ENCODE measurements around the gene CARS2. TPM values are rescaled to one million over a fixed set of nuclear protein-coding genes. Genes with fewer than 3 reads are reported as not detected.
A peak's percentile ranks its signal among the peaks of the same experiment; 100 is the strongest.

CARS2 gene
- polyA plus RNA-seq, 1 donor (not counting 4 experiments of a cell fraction or from before 2014, with no cell fraction given) = 90.0 TPM

GRCh38 chr13:110618167-110618566 lies 87.7 kb downstream of the CARS2 start:
- no peak overlapping the region for H3K4me3 ChIP-seq (ENCODE audit: control insufficient read depth in 2 of 3, extremely low read depth in 1 of 3, insufficient read depth in 2 of 3, low read depth in 1 of 3, low read length in 3 of 3)

GRCh38 chr13:110617321-110618072 lies 88.4 kb downstream of the CARS2 start:
- TF ChIP-seq CTCF (optimal IDR thresholded peaks at IDR 0.05 in 1 of 3, IDR thresholded peaks at IDR 0.05 in 1 of 3, conservative IDR thresholded peaks at IDR 0.05 in 1 of 3; ENCODE audit: extremely low read depth in 1 of 3, insufficient read depth in 2 of 3, low read length in 3 of 3) (no peak), EZH2 (IDR thresholded peaks at IDR 0.05; ENCODE audit: low read length) (no peak)
- Histone ChIP-seq H3K4me1 (ENCODE audit: control insufficient read depth, extremely low read depth, insufficient read depth, low read length) (peaks cover 21% of the 10 kb centered on the region), H3K9me1 (ENCODE audit: control insufficient read depth, extremely low read depth, insufficient read depth, low read length) (no peaks in the 10 kb centered on the region), H3K4me2 (ENCODE audit: control insufficient read depth, extremely low read depth, insufficient read depth, low read depth, low read length) (peak overlapping the region; percentile 84), H3K4me3 (ENCODE audit: control insufficient read depth in 2 of 3, extremely low read depth in 1 of 3, insufficient read depth in 2 of 3, low read depth in 1 of 3, low read length in 3 of 3) (no peak overlapping the region), H4K20me1 (ENCODE audit: control insufficient read depth, extremely low read depth, insufficient read depth, low read length) (peaks cover 4% of the 10 kb centered on the region), H3K27me3 (ENCODE audit: control insufficient read depth, extremely low read depth, insufficient read depth, low read length) (no peaks in the 10 kb centered on the region), H3K27ac (ENCODE audit: control insufficient read depth, insufficient read depth, low read length) (peak overlapping the region; percentile 76), H3K9me3 (ENCODE audit: control insufficient read depth, low read depth, low read length) (no peaks in the 10 kb centered on the region), H3K79me2 (ENCODE audit: control insufficient read depth, insufficient read depth, low read length) (peaks cover 67% of the 10 kb centered on the region), H3K36me3 (ENCODE audit: control insufficient read depth in 2 of 2, extremely low read depth in 1 of 2, insufficient read depth in 2 of 2, low read length in 2 of 2) (peaks cover 4% of the 10 kb centered on the region in 2 experiments), H2AFZ (ENCODE audit: control insufficient read depth, low read length) (no peak overlapping the region), H3K9ac (ENCODE audit: control insufficient read depth, extremely low read depth, insufficient read depth, low read length) (no peak overlapping the region)
- no peak for DNase-seq (ENCODE audit: low read depth, low spot score)
- dilution Hi-C loops (cut with MboI; ENCODE audit: extremely low pct_ligation_motif_present, low sequenced_read_pairs) = no loop called here
- FAIRE-seq = no peak

More at GRCh38 chr13:110618167-110618566, 87.7 kb downstream of the CARS2 start:
- Histone ChIP-seq H3K4me2 (ENCODE audit: control insufficient read depth, extremely low read depth, insufficient read depth, low read depth, low read length) (no peak overlapping the region), H3K9me3 (ENCODE audit: control insufficient read depth, low read depth, low read length) (no peaks in the 10 kb centered on the region), H4K20me1 (ENCODE audit: control insufficient read depth, extremely low read depth, insufficient read depth, low read length) (peaks cover 6% of the 10 kb centered on the region), H3K4me1 (ENCODE audit: control insufficient read depth, extremely low read depth, insufficient read depth, low read length) (peaks cover 21% of the 10 kb centered on the region), H3K9me1 (ENCODE audit: control insufficient read depth, extremely low read depth, insufficient read depth, low read length) (no peaks in the 10 kb centered on the region), H3K27ac (ENCODE audit: control insufficient read depth, insufficient read depth, low read length) (no peak overlapping the region), H3K36me3 (ENCODE audit: control insufficient read depth in 2 of 2, extremely low read depth in 1 of 2, insufficient read depth in 2 of 2, low read length in 2 of 2) (peaks cover 10% of the 10 kb centered on the region in 2 experiments), H3K79me2 (ENCODE audit: control insufficient read depth, insufficient read depth, low read length) (peaks cover 73% of the 10 kb centered on the region), H3K27me3 (ENCODE audit: control insufficient read depth, extremely low read depth, insufficient read depth, low read length) (no peaks in the 10 kb centered on the region), H2AFZ (ENCODE audit: control insufficient read depth, low read length) (no peak overlapping the region), H3K9ac (ENCODE audit: control insufficient read depth, extremely low read depth, insufficient read depth, low read length) (no peak overlapping the region)
- TF ChIP-seq EZH2 (IDR thresholded peaks at IDR 0.05; ENCODE audit: low read length) (no peak), CTCF (optimal IDR thresholded peaks at IDR 0.05 in 1 of 3, IDR thresholded peaks at IDR 0.05 in 1 of 3, conservative IDR thresholded peaks at IDR 0.05 in 1 of 3; ENCODE audit: extremely low read depth in 1 of 3, insufficient read depth in 2 of 3, low read length in 3 of 3) (no peak)
- dilution Hi-C loops (cut with MboI; ENCODE audit: extremely low pct_ligation_motif_present, low sequenced_read_pairs) = no loop called here
- DNase-seq (ENCODE audit: low read depth, low spot score) (no peak), FAIRE-seq (no peak)
